ENCODE measurements around the gene UNG. TPM values are rescaled to one million over a fixed set of nuclear protein-coding genes. Genes with fewer than 3 reads are reported as not detected.
"Not testable (repeated sequence)": the region's sequence is repeated elsewhere in the genome, so short reads cannot be mapped to it uniquely, and the experiment has no call there.

UNG gene
- total and polyA plus RNA-seq, 2 donors (not counting 3 experiments of a cell fraction or from before 2014, with no cell fraction given) = 21.5 to 46.7 TPM

DNA sequence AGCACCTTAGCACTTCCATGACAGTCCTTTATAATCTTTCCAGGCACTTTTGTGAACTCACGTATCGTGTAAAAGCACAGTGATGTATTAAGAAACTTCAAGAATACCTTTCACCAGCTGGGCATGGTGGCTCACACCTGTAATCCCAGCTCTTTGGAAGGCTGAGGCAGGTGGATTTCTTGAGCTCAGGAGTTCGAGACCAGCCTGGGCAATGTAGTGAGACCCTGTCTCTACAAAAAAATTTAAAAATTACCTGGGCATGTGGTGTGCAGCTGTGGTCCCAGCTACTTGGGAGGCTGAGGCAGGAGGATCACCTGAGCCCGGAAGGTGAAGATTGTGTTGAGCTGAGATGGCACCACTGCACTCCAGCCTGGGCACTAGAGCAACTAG, 43.3 kb upstream of the UNG start:
- CTCF ChIA-PET = interaction anchor here (1.2 kb wide), 1 partner anchor 58 kb away, joined by 3 read pairs; no protein-coding TSS in a partner anchor
- H3K27ac ChIP-seq (ENCODE audit: insufficient read depth, low read depth, low read length); H3K4me3 ChIP-seq (replicated peaks in 1 of 3; ENCODE audit: insufficient read depth in 1 of 3, low read depth in 1 of 3, low read length in 3 of 3); H3K9me1 ChIP-seq (replicated peaks; ENCODE audit: control insufficient read depth, extremely low read depth, insufficient read depth, low read length); dilution Hi-C loops (cut with MboI; ENCODE audit: extremely low pct_ligation_motif_present, low sequenced_read_pairs); DNase-seq (ENCODE audit: low read depth, low spot score); H3K4me1 ChIP-seq (ENCODE audit: control insufficient read depth, extremely low read depth, insufficient read depth, low read length); intact Hi-C loops (cut with micrococcal nuclease); H3K36me3 ChIP-seq (ENCODE audit: control insufficient read depth in 2 of 2, extremely low read depth in 1 of 2, insufficient read depth in 2 of 2, low read length in 2 of 2); H3K4me2 ChIP-seq (ENCODE audit: insufficient read depth, low read length); BruUV-seq (replicated peaks); H3K27me3 ChIP-seq (ENCODE audit: control insufficient read depth in 2 of 2, insufficient read depth in 2 of 2, low read length in 2 of 2); H2AFZ ChIP-seq (ENCODE audit: low read depth, low read length); H4K20me1 ChIP-seq (replicated peaks; ENCODE audit: control insufficient read depth, extremely low read depth, insufficient read depth, low read length); FAIRE-seq; H3K9me3 ChIP-seq (replicated peaks; ENCODE audit: control insufficient read depth, insufficient read depth, low read length); H3K9ac ChIP-seq (replicated peaks; ENCODE audit: extremely low read depth, insufficient read depth, low read length); H3K79me2 ChIP-seq (ENCODE audit: control insufficient read depth, insufficient read depth, low read length): not testable (repeated sequence)
- POLR2A ChIA-PET = interaction anchor here (0.6 kb wide), 1 partner anchor 362 kb away, joined by 4 read pairs; no protein-coding TSS in a partner anchor

DNA sequence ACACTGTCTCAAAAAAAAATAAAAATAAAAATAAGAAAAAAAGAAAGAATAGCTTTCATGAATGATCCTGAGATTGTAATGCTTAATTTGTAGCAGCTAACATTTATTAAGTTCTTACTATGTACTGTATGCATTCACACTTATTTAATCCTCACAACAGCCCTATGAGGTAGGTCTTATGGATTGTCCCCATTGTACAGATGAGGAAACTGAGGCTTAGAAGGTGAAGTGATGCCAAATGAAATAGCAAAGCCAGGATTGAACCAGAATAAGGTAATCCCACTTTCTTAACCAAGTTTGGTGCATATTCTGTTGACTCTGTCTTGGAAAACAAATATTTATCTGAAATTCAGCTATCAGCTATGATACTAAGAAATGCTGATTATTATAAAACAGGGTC, 42.9 kb upstream of the UNG start:
- Histone ChIP-seq H3K27me3 (ENCODE audit: control insufficient read depth in 2 of 2, insufficient read depth in 2 of 2, low read length in 2 of 2) (no peaks in the 10 kb centered on the region), H3K27ac (ENCODE audit: insufficient read depth, low read depth, low read length) (no peak overlapping the region), H4K20me1 (replicated peaks; ENCODE audit: control insufficient read depth, extremely low read depth, insufficient read depth, low read length) (no peaks in the 10 kb centered on the region), H3K9me1 (replicated peaks; ENCODE audit: control insufficient read depth, extremely low read depth, insufficient read depth, low read length) (no peaks in the 10 kb centered on the region), H3K79me2 (ENCODE audit: control insufficient read depth, insufficient read depth, low read length) (no peaks in the 10 kb centered on the region), H2AFZ (ENCODE audit: low read depth, low read length) (no peak overlapping the region), H3K36me3 (ENCODE audit: control insufficient read depth in 2 of 2, extremely low read depth in 1 of 2, insufficient read depth in 2 of 2, low read length in 2 of 2) (peaks cover 0 to 4% of the 10 kb centered on the region in 2 experiments), H3K9ac (replicated peaks; ENCODE audit: extremely low read depth, insufficient read depth, low read length) (no peak overlapping the region), H3K4me2 (ENCODE audit: insufficient read depth, low read length) (no peak overlapping the region), H3K9me3 (replicated peaks; ENCODE audit: control insufficient read depth, insufficient read depth, low read length) (no peaks in the 10 kb centered on the region), H3K4me1 (ENCODE audit: control insufficient read depth, extremely low read depth, insufficient read depth, low read length) (peaks cover 10% of the 10 kb centered on the region), H3K4me3 (replicated peaks in 1 of 3; ENCODE audit: insufficient read depth in 1 of 3, low read depth in 1 of 3, low read length in 3 of 3) (no peak overlapping the region)
- dilution Hi-C loops (cut with MboI; ENCODE audit: extremely low pct_ligation_motif_present, low sequenced_read_pairs) = no loop called here
- ChIA-PET POLR2A (no interaction called here), CTCF (interaction anchor here (1.0 to 1.2 kb wide), 2 partner anchors 58 to 489 kb away, joined by 3 read pairs; no protein-coding TSS in a partner anchor)
- no peak for DNase-seq (ENCODE audit: low read depth, low spot score)
- TF ChIP-seq, protein P1, sequence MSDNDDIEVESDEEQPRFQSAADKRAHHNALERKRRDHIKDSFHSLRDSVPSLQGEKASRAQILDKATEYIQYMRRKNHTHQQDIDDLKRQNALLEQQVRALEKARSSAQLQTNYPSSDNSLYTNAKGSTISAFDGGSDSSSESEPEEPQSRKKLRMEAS (IDR thresholded peaks at IDR 0.05; ENCODE audit: insufficient read depth, insufficient read length) = no peak
- TF ChIP-seq GATA2 (IDR thresholded peaks at IDR 0.05; ENCODE audit: insufficient read depth, insufficient read length, low read depth, low read length) = no peak
- no peak for FAIRE-seq
- BruUV-seq (replicated peaks) = no TSS peak
- intact Hi-C loops (cut with micrococcal nuclease) = no loop called here

Data from endothelial cell of umbilical vein (primary cell).